AG10803 (cell line): ENCODE results near the gene IGFBP6.

Experiments used
- DNase-seq: peaks from one replicate; pipeline ENCODE4 v3.0.0; 2010; ENCODE audit warnings: low read depth
- H3K4me3 ChIP-seq: 2 replicates; pipeline ENCODE4 v1.5.1; 2011; ENCODE audit warnings: mild to moderate bottlenecking, low read length, control low read depth
- CTCF ChIP-seq: conservative IDR thresholded peaks from 2 replicates; pipeline ENCODE4 v1.5.1; 2011; ENCODE audit warnings: mild to moderate bottlenecking, low read length, control low read depth, inconsistent platforms

IGFBP6 gene, protein sequence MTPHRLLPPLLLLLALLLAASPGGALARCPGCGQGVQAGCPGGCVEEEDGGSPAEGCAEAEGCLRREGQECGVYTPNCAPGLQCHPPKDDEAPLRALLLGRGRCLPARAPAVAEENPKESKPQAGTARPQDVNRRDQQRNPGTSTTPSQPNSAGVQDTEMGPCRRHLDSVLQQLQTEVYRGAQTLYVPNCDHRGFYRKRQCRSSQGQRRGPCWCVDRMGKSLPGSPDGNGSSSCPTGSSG

DNA sequence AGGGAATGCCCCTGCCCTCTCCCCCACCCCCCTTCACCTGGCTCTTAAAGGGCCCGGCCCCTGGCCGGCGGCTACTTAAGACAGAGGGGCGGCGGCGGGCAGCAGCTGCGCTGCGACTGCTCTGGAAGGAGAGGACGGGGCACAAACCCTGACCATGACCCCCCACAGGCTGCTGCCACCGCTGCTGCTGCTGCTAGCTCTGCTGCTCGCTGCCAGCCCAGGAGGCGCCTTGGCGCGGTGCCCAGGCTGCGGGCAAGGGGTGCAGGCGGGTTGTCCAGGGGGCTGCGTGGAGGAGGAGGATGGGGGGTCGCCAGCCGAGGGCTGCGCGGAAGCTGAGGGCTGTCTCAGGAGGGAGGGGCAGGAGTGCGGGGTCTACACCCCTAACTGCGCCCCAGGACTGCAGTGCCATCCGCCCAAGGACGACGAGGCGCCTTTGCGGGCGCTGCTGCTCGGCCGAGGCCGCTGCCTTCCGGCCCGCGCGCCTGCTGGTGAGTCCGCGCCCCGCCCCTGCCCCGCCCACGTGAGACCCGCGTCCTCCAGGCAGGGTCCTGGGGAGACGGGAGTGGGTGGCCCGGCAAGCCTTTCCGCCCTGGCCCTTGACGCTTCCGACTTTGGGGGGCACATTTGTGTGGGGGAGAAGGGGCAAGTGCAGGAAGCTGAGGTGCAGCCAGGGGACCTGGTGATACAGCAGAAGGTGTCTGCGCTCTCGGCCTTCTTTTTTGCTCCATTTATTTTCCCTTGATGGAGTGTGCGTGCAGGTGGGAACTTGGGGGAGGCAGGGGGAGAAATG, at the start of gene IGFBP6:
TSS of gene IGFBP6 (plus strand) at position 104 of the 790 bp plus-strand sequence. CDS start at position 155, 51 bp downstream.
- TF ChIP-seq CTCF = no peak
- peak; percentile 39 for DNase-seq
- peak within 1 kb of the TSS; percentile 64 for H3K4me3 ChIP-seq

DNA sequence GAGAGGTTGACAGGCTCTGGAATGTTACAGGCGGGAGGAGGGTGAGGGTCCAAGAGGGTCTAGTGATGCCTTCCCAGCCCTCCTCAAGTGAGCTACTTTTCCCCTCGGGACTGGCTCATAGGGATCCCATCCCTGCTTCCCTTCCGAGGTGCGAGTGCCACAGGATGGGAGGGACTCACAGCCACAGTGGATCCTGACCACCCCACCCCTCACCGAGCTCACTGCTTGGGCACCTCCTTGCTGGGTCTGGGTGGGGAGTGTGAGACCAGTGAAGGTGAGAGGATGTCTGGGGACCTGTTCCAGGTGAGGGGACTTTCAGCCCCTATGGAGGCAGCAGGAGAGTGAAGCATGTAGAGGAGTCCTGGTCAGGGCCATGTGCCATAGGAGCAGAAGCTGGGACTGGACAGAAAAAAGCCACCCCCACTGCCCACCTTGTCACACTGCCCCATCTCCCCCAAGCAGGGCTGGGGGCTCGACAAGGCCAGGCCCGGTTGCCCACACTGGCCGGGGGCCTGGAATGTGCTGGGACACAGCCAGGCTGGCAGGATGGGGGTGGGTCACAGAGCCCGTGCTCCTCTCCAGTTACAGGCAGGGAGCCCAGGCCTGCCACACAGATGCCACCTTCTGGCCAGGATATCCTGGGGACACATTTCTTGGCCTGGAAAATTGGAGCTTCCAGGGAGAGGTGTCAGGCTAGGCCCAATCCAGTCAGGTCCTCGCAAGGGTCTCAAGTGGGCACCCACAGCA, 49.3 kb upstream of the IGFBP6 start:
- H3K4me3 ChIP-seq = peak overlapping the region; percentile 93
- TF ChIP-seq CTCF = peak; percentile 12; the same call in 1 of the 2 replicates
- peak; percentile 44 for DNase-seq

DNA sequence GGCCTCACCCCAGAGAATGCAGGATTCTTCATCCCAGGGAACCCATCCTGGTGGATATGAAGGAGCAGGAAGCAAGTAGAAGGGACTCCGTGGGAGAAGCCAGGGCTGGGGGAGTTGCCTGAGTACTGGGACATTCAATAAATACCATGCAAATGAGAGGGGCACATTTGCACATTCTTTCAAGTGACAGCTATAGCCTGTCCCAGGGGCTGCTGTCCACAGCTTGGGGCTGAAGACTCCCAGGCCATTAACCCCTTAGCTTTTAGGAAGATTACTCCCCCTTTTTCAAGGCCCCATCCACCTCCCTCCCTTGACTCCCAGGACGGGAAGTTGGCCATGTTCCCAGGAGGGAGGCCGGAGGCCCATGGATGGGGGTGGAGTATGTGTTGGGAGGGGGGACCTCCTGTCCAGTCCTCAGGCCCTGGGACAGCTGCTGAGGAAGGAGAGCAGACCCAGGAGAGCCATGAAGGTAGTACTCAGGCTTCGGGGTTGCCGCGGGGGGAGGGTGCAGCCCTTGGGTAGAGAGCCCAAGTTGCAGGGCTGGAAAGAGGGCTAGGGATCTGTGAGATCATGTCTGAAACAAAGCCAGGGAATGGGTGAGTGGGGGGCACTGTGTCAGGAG, 48.6 kb upstream of the IGFBP6 start:
- H3K4me3 ChIP-seq = peak overlapping the region; percentile 93
- peak; percentile 53 for DNase-seq
- TF ChIP-seq CTCF = no peak

DNA sequence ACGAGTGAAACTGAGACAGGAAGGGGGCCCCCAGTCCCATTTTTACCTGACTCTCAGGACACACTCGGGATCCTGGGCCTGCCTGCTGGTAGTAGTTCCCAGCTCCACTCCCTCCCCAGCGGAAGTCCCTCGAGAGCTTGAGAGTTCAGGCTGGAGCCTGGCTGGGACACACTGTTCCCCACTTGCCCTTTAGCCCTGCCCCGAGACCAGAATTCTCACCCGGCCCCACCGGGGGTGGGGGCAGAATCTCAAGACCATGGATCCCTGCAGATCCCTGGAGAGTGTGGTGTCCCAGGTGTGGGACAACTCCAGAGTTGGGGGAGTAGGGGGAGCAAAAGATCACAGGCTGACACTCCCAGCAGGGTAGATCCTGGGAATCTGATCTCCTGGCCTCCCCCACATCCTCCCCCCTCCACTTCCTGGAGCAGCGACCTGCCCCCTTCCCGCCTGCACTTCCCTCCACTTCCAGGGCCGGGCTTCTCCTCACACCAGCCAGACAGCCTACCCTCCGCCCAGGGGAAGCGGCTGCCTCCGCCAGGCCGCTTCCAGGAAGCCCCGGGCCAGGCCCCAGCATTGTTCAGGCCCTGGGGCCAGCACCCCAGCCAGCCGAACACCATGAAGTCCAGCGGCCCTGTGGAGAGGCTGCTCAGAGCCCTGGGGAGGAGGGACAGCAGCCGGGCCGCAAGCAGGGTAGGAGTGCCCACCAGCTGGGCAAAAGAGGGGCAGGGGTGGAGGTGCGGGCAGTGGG, 47.7 kb upstream of the IGFBP6 start, which contains the start of gene TNS2:
TSS of gene TNS2 (plus strand) at position 495 of the 748 bp plus-strand sequence. CDS start at position 616, 121 bp downstream.
- no peak for TF ChIP-seq CTCF
- peak within 1 kb of the TSS; percentile 93 for H3K4me3 ChIP-seq
- DNase-seq = peak; percentile 65

DNA sequence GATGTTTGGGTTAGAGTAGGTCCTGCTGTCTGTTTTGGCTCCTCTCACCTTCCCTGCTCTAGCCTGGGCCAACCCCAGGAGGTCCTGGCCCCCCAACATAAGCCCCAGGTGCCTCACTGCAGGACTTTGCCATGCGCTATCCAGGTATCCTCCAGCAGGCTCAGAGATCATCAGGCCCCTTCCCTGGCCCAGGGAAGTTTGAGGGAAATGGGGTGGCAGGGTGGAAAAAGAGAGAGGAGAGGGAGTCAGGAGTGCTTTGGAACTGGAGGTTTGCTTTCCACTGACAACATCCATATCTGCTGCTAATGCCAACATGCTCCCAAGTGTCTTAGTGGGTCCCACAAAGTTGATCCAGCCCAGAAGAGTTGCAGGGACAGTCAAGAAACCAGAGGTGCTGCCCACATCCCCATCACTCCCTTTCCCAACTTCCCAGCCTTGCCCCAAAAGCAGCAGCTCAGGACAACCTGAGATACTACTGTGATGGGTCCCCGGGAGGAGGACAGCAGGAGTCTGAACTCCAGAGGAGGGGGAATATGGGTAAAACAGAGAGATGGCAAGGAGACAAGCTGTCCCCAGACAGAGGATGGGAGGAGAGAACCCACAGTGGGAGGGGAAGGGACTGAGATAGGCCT, 46.9 kb upstream of the IGFBP6 start:
- H3K4me3 ChIP-seq = peak overlapping the region; percentile 93
- no peak for TF ChIP-seq CTCF
- DNase-seq = no peak
